GM23338 (cell line): ENCODE data around the gene IMMP2L. TPM values are rescaled to one million over a fixed set of nuclear protein-coding genes. Genes with fewer than 3 reads are reported as not detected.

Experiments used
- ATAC-seq: fragments of 200-7000 bp; cut with Tn5 transposase; 3 replicates; pipeline ENCODE4 v1.9.1; 2020
- DNase-seq: peaks from one replicate; pipeline ENCODE4 v3.0.0-alpha.2; 2015; ENCODE audit warnings: low spot score
- H2AFZ ChIP-seq: fragments of 200-600 bp; sonication (generic); 2 replicates; pipeline ENCODE4 v1.8.0; 2016; ENCODE audit warnings: antibody characterized with exemption, mild to moderate bottlenecking, moderate library complexity
- H3F3A ChIP-seq: fragments of 200-600 bp; sonication (generic); replicated peaks from 2 replicates; pipeline ENCODE4 v1.8.0; 2017; ENCODE audit warnings: antibody characterized with exemption, mixed run types, low read depth
- H3K27ac ChIP-seq: fragments of 200-600 bp; sonication (generic); 2 replicates; pipeline ENCODE4 v1.6.1; 2016; ENCODE audit warnings: low read depth
- H3K27me3 ChIP-seq: fragments of 200-600 bp; sonication (generic); 2 replicates; pipeline ENCODE4 v1.8.0; 2016; ENCODE audit warnings: mild to moderate bottlenecking, mixed run types, moderate library complexity; ENCODE audit not compliant: insufficient read depth
- H3K36me3 ChIP-seq: fragments of 200-600 bp; sonication (generic); 2 replicates; pipeline ENCODE4 v1.8.0; 2016; ENCODE audit warnings: mild to moderate bottlenecking; ENCODE audit not compliant: insufficient read depth
- H3K4me1 ChIP-seq: fragments of 200-600 bp; sonication (generic); 2 replicates; pipeline ENCODE4 v1.8.0; 2016; ENCODE audit warnings: mild to moderate bottlenecking, moderate library complexity; ENCODE audit not compliant: insufficient read depth
- H3K4me2 ChIP-seq: fragments of 200-600 bp; sonication (generic); 2 replicates; pipeline ENCODE4 v1.7.1; 2017; ENCODE audit warnings: mixed run types
- H3K4me3 ChIP-seq: fragments of 200-600 bp; sonication (generic); 2 replicates; pipeline ENCODE4 v1.6.1; 2016; ENCODE audit warnings: mixed run types
- H3K79me2 ChIP-seq: fragments of 200-600 bp; sonication (generic); replicated peaks from 2 replicates; pipeline ENCODE4 v1.8.0; 2017; ENCODE audit warnings: mild to moderate bottlenecking; ENCODE audit not compliant: insufficient read depth
- H3K9me2 ChIP-seq: fragments of 200-600 bp; sonication (generic); 2 replicates; pipeline ENCODE4 v1.8.0; 2017; ENCODE audit not compliant: insufficient read depth
- H4K20me1 ChIP-seq: fragments of 200-600 bp; sonication (generic); replicated peaks from 2 replicates; pipeline ENCODE4 v1.8.0; 2017; ENCODE audit warnings: mild to moderate bottlenecking; ENCODE audit not compliant: insufficient read depth
- H3K27ac Mint-ChIP-seq: 2 replicates; pipeline ENCODE4 v1.8.0; 2020; ENCODE audit warnings: inconsistent platforms, mild to moderate bottlenecking, moderate library complexity, mixed read lengths
- H3K27me3 Mint-ChIP-seq: 3 replicates; pipeline ENCODE4 v1.8.0; 2022; ENCODE audit warnings: low read depth, mild to moderate bottlenecking, moderate library complexity, mixed read lengths, inconsistent platforms; ENCODE audit not compliant: insufficient read depth, poor library complexity
- H3K36me3 Mint-ChIP-seq: 3 replicates; pipeline ENCODE4 v1.8.0; 2021; ENCODE audit warnings: low read depth, mild to moderate bottlenecking, inconsistent platforms, moderate library complexity, mixed read lengths
- H3K4me1 Mint-ChIP-seq: 3 replicates; pipeline ENCODE4 v1.8.0; 2020; ENCODE audit warnings: mild to moderate bottlenecking, inconsistent platforms, mixed read lengths
- H3K4me3 Mint-ChIP-seq: 3 replicates; pipeline ENCODE4 v1.8.0; 2021; ENCODE audit warnings: moderate library complexity, mild to moderate bottlenecking, inconsistent platforms, mixed read lengths
- H3K9me3 Mint-ChIP-seq: 3 replicates; pipeline ENCODE4 v1.8.0; 2020; ENCODE audit warnings: moderate library complexity, mild to moderate bottlenecking, inconsistent platforms, mixed read lengths
- CREB1 ChIP-seq: fragments of 250-450 bp; sonication (Bioruptor Pico); IDR thresholded peaks from 2 replicates; pipeline ENCODE4 v1.5.0; 2020; ENCODE audit warnings: low read depth, mild to moderate bottlenecking, moderate library complexity
- CTCF ChIP-seq, 2 experiments: fragments of 200-600 bp in 1 of 2; sonication (generic) in 1 of 2; conservative IDR thresholded peaks; 2 replicates each; pipeline versions ENCODE4 v1.5.1 to v1.6.1; 2016 to 2017; ENCODE audit warnings: antibody characterized with exemption in 2 of 2, low read depth in 2 of 2, mild to moderate bottlenecking in 2 of 2, moderate library complexity in 1 of 2
- EZH2 ChIP-seq: fragments of 200-600 bp; sonication (generic); IDR thresholded peaks from one replicate; pipeline ENCODE4 v1.8.0; 2017; ENCODE audit warnings: antibody characterized with exemption, mild to moderate bottlenecking, low read depth; ENCODE audit not compliant: unreplicated experiment
- EZH2phosphoT487 ChIP-seq: fragments of 200-600 bp; sonication (generic); IDR thresholded peaks from one replicate; pipeline ENCODE4 v1.8.1; 2018; ENCODE audit warnings: antibody characterized with exemption; ENCODE audit not compliant: unreplicated experiment
- JUNB ChIP-seq: IDR thresholded peaks from one replicate; pipeline ENCODE4 v1.6.1; 2016; ENCODE audit warnings: antibody characterized with exemption; ENCODE audit not compliant: unreplicated experiment
- NANOG ChIP-seq: IDR thresholded peaks from 2 replicates; pipeline ENCODE4 v1.6.1; 2016; ENCODE audit warnings: antibody characterized with exemption, borderline replicate concordance
- POLR2AphosphoS5 ChIP-seq: IDR thresholded peaks from 2 replicates; pipeline ENCODE4 v1.6.1; 2016; ENCODE audit warnings: antibody characterized with exemption, low read depth
- STAT1 ChIP-seq: IDR thresholded peaks from one replicate; pipeline ENCODE4 v1.6.1; 2016; ENCODE audit warnings: antibody characterized with exemption; ENCODE audit not compliant: unreplicated experiment
- ZNF114 ChIP-seq: fragments of 250-450 bp; sonication (Bioruptor Pico); IDR thresholded peaks from 2 replicates; pipeline ENCODE4 v1.5.0; 2020; ENCODE audit warnings: mild to moderate bottlenecking, moderate library complexity
- ZNF331 ChIP-seq: fragments of 250-450 bp; sonication (Bioruptor Pico); IDR thresholded peaks from 2 replicates; pipeline ENCODE4 v1.5.0; 2020; ENCODE audit warnings: low read depth, mild to moderate bottlenecking, moderate library complexity
- polyA plus RNA-seq: library from polyadenylated mRNA; unstranded; fragments of >200 nt; fragmentation: Nextera tagmentation; extraction: Ambion mirVana; gene quantifications from 2 replicates; pipeline ENCODE4 v1.2.1, GENCODE V29; 2016
- total RNA-seq: library from RNA; depleted of rRNA; stranded (reverse); fragments of >200 nt; shearing (Covaris generic); gene quantifications from 2 replicates; pipeline ENCODE4 v1.2.3, GENCODE V29; 2014
- TF ChIP-seq, protein P1 (sequence below): IDR thresholded peaks from 2 replicates; pipeline ENCODE4 v1.6.1; 2016; ENCODE audit warnings: antibody characterized with exemption
- TF ChIP-seq, protein P2 (sequence below): IDR thresholded peaks from one replicate; pipeline ENCODE4 v1.6.1; 2018; ENCODE audit warnings: antibody characterized with exemption; ENCODE audit not compliant: unreplicated experiment
- TF ChIP-seq, protein P3 (sequence below): fragments of 250-450 bp; sonication (Bioruptor Pico); IDR thresholded peaks from 2 replicates; pipeline ENCODE4 v1.5.0; 2020; ENCODE audit warnings: mild to moderate bottlenecking, moderate library complexity

Gene IMMP2L
- total and polyA plus RNA-seq, 2 experiments from 2014 or later: 7.3 to 14.0 TPM

- Mint-ChIP-seq H3K27me3 (no peaks in the 10 kb centered on the region), H3K4me1 (peaks cover 16% of the 10 kb centered on the region), H3K36me3 (no peaks in the 10 kb centered on the region), H3K4me3 (no peak overlapping the region), H3K27ac (0 out of 2 replicates have a peak overlapping the region, but pooled peaks have one; percentile 10), H3K9me3 (no peaks in the 10 kb centered on the region)
- Histone ChIP-seq H3K36me3 (no peaks in the 10 kb centered on the region), H3K79me2 (no peaks in the 10 kb centered on the region), H3K27me3 (no peaks in the 10 kb centered on the region), H3K27ac (no peak overlapping the region), H4K20me1 (no peaks in the 10 kb centered on the region), H3K4me1 (peaks cover 14% of the 10 kb centered on the region; the same call in 1 of the 2 replicates), H3K9me2 (no peaks in the 10 kb centered on the region), H3K4me3 (no peak overlapping the region), H3F3A (no peaks in the 10 kb centered on the region), H2AFZ (no peak overlapping the region), H3K4me2 (no peak overlapping the region)
- DNase-seq (no peak), ATAC-seq (no peak)
- no peak for TF ChIP-seq NANOG
- TF ChIP-seq, protein P1, sequence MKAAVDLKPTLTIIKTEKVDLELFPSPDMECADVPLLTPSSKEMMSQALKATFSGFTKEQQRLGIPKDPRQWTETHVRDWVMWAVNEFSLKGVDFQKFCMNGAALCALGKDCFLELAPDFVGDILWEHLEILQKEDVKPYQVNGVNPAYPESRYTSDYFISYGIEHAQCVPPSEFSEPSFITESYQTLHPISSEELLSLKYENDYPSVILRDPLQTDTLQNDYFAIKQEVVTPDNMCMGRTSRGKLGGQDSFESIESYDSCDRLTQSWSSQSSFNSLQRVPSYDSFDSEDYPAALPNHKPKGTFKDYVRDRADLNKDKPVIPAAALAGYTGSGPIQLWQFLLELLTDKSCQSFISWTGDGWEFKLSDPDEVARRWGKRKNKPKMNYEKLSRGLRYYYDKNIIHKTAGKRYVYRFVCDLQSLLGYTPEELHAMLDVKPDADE: no peak
- no peak for TF ChIP-seq JUNB
- no peak for TF ChIP-seq POLR2AphosphoS5
- TF ChIP-seq ZNF114 (CRISPR knock-in tag): no peak
- TF ChIP-seq, protein P2, sequence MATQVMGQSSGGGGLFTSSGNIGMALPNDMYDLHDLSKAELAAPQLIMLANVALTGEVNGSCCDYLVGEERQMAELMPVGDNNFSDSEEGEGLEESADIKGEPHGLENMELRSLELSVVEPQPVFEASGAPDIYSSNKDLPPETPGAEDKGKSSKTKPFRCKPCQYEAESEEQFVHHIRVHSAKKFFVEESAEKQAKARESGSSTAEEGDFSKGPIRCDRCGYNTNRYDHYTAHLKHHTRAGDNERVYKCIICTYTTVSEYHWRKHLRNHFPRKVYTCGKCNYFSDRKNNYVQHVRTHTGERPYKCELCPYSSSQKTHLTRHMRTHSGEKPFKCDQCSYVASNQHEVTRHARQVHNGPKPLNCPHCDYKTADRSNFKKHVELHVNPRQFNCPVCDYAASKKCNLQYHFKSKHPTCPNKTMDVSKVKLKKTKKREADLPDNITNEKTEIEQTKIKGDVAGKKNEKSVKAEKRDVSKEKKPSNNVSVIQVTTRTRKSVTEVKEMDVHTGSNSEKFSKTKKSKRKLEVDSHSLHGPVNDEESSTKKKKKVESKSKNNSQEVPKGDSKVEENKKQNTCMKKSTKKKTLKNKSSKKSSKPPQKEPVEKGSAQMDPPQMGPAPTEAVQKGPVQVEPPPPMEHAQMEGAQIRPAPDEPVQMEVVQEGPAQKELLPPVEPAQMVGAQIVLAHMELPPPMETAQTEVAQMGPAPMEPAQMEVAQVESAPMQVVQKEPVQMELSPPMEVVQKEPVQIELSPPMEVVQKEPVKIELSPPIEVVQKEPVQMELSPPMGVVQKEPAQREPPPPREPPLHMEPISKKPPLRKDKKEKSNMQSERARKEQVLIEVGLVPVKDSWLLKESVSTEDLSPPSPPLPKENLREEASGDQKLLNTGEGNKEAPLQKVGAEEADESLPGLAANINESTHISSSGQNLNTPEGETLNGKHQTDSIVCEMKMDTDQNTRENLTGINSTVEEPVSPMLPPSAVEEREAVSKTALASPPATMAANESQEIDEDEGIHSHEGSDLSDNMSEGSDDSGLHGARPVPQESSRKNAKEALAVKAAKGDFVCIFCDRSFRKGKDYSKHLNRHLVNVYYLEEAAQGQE: no peak
- no peak for TF ChIP-seq ZNF331 (CRISPR knock-in tag)
- TF ChIP-seq EZH2phosphoT487: no peak
- TF ChIP-seq CTCF (conservative IDR thresholded peaks at IDR 0.05; ENCODE audit: low read depth in 2 of 2): no peak
- TF ChIP-seq EZH2: no peak
- TF ChIP-seq CREB1 (CRISPR knock-in tag): no peak
- TF ChIP-seq, protein P3, sequence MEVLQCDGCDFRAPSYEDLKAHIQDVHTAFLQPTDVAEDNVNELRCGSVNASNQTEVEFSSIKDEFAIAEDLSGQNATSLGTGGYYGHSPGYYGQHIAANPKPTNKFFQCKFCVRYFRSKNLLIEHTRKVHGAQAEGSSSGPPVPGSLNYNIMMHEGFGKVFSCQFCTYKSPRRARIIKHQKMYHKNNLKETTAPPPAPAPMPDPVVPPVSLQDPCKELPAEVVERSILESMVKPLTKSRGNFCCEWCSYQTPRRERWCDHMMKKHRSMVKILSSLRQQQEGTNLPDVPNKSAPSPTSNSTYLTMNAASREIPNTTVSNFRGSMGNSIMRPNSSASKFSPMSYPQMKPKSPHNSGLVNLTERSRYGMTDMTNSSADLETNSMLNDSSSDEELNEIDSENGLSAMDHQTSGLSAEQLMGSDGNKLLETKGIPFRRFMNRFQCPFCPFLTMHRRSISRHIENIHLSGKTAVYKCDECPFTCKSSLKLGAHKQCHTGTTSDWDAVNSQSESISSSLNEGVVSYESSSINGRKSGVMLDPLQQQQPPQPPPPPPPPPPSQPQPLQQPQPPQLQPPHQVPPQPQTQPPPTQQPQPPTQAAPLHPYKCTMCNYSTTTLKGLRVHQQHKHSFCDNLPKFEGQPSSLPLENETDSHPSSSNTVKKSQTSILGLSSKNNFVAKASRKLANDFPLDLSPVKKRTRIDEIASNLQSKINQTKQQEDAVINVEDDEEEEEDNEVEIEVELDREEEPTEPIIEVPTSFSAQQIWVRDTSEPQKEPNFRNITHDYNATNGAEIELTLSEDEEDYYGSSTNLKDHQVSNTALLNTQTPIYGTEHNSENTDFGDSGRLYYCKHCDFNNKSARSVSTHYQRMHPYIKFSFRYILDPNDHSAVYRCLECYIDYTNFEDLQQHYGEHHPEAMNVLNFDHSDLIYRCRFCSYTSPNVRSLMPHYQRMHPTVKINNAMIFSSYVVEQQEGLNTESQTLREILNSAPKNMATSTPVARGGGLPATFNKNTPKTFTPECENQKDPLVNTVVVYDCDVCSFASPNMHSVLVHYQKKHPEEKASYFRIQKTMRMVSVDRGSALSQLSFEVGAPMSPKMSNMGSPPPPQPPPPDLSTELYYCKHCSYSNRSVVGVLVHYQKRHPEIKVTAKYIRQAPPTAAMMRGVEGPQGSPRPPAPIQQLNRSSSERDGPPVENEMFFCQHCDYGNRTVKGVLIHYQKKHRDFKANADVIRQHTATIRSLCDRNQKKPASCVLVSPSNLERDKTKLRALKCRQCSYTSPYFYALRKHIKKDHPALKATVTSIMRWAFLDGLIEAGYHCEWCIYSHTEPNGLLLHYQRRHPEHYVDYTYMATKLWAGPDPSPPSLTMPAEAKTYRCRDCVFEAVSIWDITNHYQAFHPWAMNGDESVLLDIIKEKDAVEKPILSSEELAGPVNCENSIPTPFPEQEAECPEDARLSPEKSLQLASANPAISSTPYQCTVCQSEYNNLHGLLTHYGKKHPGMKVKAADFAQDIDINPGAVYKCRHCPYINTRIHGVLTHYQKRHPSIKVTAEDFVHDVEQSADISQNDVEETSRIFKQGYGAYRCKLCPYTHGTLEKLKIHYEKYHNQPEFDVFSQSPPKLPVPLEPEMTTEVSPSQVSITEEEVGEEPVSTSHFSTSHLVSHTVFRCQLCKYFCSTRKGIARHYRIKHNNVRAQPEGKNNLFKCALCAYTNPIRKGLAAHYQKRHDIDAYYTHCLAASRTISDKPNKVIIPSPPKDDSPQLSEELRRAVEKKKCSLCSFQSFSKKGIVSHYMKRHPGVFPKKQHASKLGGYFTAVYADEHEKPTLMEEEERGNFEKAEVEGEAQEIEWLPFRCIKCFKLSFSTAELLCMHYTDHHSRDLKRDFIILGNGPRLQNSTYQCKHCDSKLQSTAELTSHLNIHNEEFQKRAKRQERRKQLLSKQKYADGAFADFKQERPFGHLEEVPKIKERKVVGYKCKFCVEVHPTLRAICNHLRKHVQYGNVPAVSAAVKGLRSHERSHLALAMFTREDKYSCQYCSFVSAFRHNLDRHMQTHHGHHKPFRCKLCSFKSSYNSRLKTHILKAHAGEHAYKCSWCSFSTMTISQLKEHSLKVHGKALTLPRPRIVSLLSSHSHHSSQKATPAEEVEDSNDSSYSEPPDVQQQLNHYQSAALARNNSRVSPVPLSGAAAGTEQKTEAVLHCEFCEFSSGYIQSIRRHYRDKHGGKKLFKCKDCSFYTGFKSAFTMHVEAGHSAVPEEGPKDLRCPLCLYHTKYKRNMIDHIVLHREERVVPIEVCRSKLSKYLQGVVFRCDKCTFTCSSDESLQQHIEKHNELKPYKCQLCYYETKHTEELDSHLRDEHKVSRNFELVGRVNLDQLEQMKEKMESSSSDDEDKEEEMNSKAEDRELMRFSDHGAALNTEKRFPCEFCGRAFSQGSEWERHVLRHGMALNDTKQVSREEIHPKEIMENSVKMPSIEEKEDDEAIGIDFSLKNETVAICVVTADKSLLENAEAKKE (CRISPR knock-in tag): no peak
- no peak for TF ChIP-seq STAT1
These were observed 199.2 kb downstream of the IMMP2L start for GRCh38 chr7:111363099-111363498.
